MM.1S (cell line): ENCODE data around the gene MATK.

Experiments
- EZH2phosphoT487 ChIP-seq: fragments of 300-600 bp; sonication (generic); IDR thresholded peaks from 2 replicates; pipeline ENCODE4 v1.6.1; 2018; ENCODE audit warnings: antibody characterized with exemption, low read length
- TF ChIP-seq, protein P1 (sequence below): fragments of 300-600 bp; sonication (generic); IDR thresholded peaks from 2 replicates; pipeline ENCODE4 v1.5.1; 2016; ENCODE audit warnings: antibody characterized with exemption, low read length, mixed read lengths

DNA sequence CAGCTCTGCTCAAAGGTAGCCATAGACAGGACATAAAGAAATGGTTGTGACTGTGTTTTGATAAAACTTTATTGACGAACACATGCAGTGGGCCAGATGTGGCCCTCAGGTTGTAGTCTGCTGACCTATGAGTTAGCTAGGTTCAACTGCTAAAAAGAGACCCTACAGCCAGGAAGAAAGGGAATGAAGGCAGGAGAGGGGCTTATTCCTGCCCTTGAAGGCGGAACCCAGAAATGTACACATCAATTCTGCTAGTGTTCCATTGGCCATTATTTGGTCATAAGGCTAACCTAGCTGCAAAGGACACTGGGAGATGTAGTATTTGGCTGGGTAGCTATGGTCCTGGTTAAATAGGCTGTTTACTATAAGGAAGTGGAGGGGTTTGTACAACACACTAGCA, 42.7 kb downstream of the MATK start:
- TF ChIP-seq, protein P1, sequence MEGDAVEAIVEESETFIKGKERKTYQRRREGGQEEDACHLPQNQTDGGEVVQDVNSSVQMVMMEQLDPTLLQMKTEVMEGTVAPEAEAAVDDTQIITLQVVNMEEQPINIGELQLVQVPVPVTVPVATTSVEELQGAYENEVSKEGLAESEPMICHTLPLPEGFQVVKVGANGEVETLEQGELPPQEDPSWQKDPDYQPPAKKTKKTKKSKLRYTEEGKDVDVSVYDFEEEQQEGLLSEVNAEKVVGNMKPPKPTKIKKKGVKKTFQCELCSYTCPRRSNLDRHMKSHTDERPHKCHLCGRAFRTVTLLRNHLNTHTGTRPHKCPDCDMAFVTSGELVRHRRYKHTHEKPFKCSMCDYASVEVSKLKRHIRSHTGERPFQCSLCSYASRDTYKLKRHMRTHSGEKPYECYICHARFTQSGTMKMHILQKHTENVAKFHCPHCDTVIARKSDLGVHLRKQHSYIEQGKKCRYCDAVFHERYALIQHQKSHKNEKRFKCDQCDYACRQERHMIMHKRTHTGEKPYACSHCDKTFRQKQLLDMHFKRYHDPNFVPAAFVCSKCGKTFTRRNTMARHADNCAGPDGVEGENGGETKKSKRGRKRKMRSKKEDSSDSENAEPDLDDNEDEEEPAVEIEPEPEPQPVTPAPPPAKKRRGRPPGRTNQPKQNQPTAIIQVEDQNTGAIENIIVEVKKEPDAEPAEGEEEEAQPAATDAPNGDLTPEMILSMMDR = no peak
- TF ChIP-seq EZH2phosphoT487 = no peak
